Activated CD8-positive, alpha-beta memory T cell treated with anti-CD3 and anti-CD28 coated beads, Interleukin-2, amount 50 U/mL, for 48 hours (primary cell): Measurements from ENCODE around the gene NEURL2.
"Not testable (repeated sequence)": the region's sequence is repeated elsewhere in the genome, so short reads cannot be mapped to it uniquely, and the experiment has no call there.

Experiments
- DNase-seq: peaks from one replicate; pipeline ENCODE4 v3.0.0-alpha.2; 2020

Gene NEURL2

DNA sequence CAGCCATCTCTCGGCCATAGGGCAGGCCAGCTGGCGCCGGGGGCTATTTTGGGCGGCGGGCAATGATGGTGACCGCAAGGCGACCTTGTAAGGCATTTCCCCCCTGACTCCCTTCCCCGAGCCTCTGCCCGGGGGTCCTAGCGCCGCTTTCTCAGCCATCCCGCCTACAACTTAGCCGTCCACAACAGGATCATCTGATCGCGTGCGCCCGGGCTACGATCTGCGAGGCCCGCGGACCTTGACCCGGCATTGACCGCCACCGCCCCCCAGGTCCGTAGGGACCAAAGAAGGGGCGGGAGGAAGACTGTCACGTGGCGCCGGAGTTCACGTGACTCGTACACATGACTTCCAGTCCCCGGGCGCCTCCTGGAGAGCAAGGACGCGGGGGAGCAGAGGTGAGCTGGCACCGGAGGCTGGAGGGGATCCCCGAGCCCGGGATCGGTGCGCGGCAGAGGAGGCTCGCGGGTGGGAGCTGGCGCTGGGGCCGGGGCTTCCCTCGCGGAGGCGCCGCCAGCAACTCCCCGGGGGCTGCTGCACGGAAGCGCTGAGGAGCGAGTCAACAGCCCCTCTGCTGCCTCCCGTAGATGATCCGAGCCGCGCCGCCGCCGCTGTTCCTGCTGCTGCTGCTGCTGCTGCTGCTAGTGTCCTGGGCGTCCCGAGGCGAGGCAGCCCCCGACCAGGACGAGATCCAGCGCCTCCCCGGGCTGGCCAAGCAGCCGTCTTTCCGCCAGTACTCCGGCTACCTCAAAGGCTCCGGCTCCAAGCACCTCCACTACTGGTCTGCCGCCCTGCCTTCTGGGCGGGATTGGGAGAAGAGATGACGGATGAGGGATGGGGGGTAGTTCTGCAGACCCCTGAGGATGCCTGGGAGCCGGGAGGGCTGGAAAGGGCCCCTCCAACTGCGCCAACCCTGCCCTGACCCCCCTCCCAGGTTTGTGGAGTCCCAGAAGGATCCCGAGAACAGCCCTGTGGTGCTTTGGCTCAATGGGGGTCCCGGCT lies at the start of gene NEURL2, which contains the start of gene CTSA:
Gene NEURL2 (minus strand): TSS at position 224 of the 999 bp plus-strand sequence. CDS start 217 bp downstream, at position 7.
Gene CTSA (plus strand): TSS at position 351 of the 999 bp plus-strand sequence. CDS start 234 bp downstream, at position 585.
- DNase-seq = peak; percentile 94

DNA sequence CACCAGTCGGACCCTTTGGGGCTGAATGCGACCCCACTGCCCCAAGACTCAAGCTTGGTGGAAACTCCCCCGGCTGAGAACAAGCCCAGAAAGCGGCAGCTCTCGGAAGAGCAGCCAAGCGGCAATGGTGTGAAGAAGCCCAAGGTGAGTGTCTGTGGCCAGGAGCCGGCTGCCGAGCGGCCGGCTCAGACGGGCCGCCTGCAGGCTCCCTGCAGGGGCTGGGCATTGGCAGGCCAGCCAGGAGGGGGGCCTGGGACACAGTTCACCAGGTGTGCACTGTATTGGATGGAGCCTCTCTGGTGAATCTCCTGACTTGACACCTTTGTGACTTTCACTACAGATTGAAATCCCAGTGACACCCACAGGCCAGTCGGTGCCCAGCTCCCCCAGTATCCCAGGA lies 49.5 kb upstream of the NEURL2 start:
- no peak for DNase-seq

GRCh38 chr20:45940053-45940452 lies 49.0 kb upstream of the NEURL2 start:
- no peak for DNase-seq

GRCh38 chr20:45938727-45939438 lies 47.9 kb upstream of the NEURL2 start:
- no peak for DNase-seq

GRCh38 chr20:45937765-45938164 lies 46.8 kb upstream of the NEURL2 start:
- DNase-seq = no peak

DNA sequence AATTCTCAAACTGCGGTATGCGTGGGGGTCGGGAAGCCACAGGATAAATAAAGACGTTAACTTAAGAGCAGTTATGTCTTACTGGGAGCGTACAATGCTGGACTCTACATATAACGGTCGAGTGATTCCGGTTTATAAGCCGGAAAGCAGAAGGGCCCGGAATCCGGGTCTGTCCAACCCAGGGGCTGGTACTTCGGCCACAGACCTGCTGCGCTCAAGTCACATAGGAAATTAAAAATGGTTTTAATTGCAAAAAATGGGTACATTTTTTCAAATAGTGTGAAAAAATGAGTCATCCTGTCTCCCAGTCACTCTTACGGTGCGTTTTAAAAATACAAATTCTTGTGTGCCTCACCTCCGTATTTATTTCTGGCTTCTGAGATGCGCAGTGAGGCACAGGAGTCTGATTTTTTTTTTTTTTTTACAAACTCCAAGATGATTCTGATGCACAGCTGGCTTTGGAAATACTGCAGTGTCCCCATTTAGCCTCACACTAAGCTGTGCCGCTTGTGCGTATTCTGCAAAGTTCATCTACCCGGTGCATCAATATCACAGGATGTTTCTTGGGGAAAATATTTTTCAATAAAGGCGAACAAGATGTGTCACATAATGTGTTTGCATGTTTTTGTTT lies 44.5 kb upstream of the NEURL2 start:
- DNase-seq = no peak

- peak; percentile 100 for DNase-seq
These were observed 43.8 kb upstream of the NEURL2 start, which contains the start of gene PCIF1 for GRCh38 chr20:45934586-45935415. Gene PCIF1 (plus strand): TSS chr20:45934683. CDS start chr20:45939000, 4,317 bp downstream.

- DNase-seq = no peak
These were observed 43.1 kb upstream of the NEURL2 start for GRCh38 chr20:45934046-45934585.

- DNase-seq = peak; percentile 81
These were observed 42.4 kb upstream of the NEURL2 start for GRCh38 chr20:45933266-45934045.

DNA sequence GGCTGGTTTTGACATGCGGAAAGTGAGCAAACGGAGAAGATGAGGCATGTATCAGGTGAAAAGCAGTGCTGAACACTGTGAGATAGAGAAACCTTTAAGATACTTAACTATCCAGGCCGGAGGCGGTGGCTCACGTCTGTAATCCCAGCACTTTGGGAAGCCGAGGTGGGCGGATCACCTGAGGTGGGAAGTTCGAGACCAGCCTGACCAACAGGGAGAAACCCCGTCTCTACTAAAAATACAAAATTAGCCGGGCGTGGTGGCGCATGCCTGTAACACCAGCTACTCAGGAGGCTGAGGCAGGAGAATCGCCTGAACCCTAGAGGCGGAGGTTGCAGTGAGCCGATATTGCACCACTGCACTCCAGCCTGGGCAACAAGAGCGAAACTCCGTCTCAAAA lies 40.7 kb upstream of the NEURL2 start:
- not testable (repeated sequence) for DNase-seq

DNA sequence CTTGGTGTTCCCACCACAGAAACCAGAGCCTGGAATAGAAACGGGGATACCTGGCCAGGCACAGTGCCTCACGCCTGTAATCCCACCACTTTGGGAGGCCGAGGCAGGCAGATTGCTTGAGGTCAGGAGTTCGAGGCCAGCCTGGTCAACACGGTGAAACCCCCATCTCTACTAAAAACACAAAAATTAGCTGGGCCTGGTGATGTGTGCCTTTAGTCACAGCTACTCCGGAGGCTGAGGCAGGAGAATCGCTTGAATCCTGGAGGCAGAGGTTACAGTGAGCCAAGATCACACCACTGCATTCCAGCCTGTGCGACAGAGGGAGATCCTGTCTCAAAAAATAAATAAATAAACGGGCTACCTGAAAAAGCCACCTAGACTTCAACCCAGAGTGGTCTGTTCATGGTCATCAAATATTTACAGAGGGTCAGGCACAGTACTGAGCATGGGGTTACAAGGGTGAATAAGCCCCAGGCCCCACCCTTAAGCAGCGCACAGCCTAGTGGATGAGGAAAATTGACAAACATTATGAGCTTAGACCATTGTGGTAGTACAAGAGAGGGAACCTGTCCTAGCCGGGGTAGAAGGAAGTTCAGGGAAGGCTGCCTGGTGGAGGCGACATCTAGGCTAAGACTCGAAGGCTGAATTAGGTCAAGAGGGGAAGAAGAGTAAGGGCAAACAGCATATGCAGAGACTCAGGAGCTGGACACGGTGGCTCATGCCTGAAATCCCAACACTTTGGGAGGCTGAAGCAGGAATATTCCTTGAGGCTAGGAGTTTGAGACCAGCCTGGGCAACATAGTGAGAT lies 36.3 kb upstream of the NEURL2 start:
- DNase-seq = no peak

GRCh38 chr20:45926731-45927070 lies 35.7 kb upstream of the NEURL2 start:
- no peak for DNase-seq

DNA sequence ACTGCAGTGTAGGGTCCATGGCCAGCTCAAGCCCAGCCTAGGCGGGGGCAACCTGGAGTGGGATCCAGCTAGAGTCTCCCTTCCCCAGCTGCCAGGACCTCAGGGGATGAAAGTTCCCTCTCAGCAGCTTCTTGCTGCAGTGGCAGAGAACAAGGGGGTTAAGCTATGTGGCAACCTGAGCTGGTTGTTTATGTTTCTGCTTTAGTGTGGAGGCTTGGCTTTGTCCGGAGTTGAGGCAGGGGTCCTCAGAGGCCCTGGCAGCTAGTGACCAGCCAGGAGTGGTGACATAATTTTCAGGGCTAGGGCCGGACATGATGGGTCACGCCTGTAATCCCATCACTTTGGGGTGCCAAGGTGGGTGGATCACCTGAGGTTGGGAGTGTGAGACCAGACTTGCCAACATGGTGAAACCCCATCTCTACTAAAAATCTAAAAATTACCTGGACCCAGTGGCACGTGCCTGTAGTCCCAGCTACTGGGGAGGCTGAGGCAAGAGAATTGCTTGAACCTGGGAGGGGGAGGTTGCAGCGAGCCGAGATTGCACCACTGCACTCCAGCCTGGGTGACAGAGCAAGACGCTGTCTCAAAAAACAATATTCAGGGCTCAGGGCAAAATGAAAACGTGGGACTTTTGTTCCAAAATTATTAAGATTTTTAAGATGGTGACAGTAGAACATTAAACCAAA lies 35.0 kb upstream of the NEURL2 start:
- DNase-seq = no peak

DNA sequence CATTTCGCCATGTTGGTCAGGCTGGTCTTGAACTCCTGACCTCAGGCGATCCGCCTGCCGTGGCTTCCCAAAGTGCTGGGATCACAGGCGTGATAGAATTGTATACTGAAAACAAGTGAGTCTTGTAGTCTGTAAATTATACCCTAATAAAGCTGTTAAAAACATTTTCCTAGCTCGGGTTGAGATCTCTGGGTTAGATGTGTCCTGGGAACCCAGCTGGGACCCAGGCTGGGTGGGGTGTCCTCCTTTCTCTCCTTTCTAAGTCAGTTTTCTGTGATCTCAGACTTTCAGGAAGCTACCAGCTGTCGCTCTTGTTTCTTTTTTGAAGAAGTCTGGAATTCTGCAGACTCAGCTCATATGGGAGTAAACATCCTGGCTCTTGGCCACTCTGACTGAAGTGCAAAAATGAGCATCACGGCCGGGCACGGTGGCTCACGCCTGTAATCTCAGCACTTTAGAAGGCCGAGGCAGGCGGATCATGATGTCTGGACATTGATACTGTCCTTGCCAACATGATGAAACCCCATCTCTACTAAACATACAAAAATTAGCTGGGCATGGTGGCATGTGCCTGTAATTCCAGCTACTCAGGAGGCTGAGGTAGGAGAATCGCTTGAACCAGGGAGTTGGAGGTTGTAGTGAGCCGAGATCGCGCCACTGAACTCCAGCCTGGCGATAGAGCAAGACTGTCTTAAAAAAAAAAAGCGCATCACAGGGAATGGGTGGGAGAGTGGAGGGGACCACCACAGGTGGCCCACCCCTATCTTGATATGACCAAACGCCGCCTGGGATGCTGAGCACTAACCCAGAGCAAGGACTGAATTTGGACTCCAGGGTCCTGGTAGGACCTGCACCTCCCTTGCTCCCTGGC lies 33.6 kb upstream of the NEURL2 start:
- no peak for DNase-seq

GRCh38 chr20:45921337-45922189 lies 30.6 kb upstream of the NEURL2 start:
- no peak for DNase-seq

- DNase-seq = no peak
These were observed 29.7 kb upstream of the NEURL2 start for GRCh38 chr20:45920462-45921336.
